Cardiac fibroblast (primary cell): Measurements from ENCODE around the gene SOX15.
A peak's percentile ranks its signal among the peaks of the same experiment; 100 is the strongest.

ENCODE experiments used
- DNase-seq, 2 donors: peaks; one replicate each; pipeline versions ENCODE4 v3.0.0 to v3.0.0-alpha.2; 2010; ENCODE audit warnings: low read depth in 2 of 2
- H3K4me3 ChIP-seq, 2 donors: replicated peaks in 1 of 2; 1 replicate in 1 of 2; 2 replicates in 1 of 2; pipeline ENCODE4 v1.5.1; 2011; ENCODE audit warnings: low read depth in 2 of 2, low read length in 2 of 2, mild to moderate bottlenecking in 2 of 2, moderate library complexity in 1 of 2
- TF ChIP-seq, protein P1 (sequence below): IDR thresholded peaks from one replicate; pipeline ENCODE4 v1.5.1; 2011; ENCODE audit warnings: low read depth, mild to moderate bottlenecking, low read length, inconsistent platforms

The SOX15 gene

GRCh38 chr17:7618608-7619007, 28.7 kb upstream of the SOX15 start:
- TF ChIP-seq, protein P1, sequence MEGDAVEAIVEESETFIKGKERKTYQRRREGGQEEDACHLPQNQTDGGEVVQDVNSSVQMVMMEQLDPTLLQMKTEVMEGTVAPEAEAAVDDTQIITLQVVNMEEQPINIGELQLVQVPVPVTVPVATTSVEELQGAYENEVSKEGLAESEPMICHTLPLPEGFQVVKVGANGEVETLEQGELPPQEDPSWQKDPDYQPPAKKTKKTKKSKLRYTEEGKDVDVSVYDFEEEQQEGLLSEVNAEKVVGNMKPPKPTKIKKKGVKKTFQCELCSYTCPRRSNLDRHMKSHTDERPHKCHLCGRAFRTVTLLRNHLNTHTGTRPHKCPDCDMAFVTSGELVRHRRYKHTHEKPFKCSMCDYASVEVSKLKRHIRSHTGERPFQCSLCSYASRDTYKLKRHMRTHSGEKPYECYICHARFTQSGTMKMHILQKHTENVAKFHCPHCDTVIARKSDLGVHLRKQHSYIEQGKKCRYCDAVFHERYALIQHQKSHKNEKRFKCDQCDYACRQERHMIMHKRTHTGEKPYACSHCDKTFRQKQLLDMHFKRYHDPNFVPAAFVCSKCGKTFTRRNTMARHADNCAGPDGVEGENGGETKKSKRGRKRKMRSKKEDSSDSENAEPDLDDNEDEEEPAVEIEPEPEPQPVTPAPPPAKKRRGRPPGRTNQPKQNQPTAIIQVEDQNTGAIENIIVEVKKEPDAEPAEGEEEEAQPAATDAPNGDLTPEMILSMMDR = no peak
- DNase-seq = no peak
- H3K4me3 ChIP-seq = no peak overlapping the region

DNA sequence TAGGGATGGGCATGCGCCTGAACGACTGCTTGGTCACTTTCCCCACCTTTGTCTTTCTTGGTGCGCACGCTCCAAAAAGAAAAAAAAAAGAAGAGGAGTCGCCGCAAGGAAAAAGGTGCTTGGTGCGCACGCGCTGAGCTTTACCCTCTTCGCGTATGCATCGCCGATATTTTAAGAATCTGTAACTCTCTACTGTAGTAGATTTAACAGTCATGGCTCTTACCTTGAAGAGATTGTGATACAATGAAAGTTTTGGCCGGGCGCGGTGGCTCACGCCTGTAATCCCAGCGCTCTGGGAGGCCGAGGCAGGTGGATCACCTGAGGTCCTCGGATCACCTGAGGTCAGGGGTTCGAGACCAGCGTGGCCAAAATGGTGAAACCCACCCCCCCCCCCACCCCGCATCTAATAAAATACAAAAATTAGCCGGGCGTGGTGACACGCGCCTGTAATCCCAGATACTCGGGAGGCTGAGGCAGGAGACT, 25.4 kb upstream of the SOX15 start:
- DNase-seq = no peak
- TF ChIP-seq, protein P1 = no peak
- H3K4me3 ChIP-seq = peak overlapping the region; percentile 41 to 54

DNA sequence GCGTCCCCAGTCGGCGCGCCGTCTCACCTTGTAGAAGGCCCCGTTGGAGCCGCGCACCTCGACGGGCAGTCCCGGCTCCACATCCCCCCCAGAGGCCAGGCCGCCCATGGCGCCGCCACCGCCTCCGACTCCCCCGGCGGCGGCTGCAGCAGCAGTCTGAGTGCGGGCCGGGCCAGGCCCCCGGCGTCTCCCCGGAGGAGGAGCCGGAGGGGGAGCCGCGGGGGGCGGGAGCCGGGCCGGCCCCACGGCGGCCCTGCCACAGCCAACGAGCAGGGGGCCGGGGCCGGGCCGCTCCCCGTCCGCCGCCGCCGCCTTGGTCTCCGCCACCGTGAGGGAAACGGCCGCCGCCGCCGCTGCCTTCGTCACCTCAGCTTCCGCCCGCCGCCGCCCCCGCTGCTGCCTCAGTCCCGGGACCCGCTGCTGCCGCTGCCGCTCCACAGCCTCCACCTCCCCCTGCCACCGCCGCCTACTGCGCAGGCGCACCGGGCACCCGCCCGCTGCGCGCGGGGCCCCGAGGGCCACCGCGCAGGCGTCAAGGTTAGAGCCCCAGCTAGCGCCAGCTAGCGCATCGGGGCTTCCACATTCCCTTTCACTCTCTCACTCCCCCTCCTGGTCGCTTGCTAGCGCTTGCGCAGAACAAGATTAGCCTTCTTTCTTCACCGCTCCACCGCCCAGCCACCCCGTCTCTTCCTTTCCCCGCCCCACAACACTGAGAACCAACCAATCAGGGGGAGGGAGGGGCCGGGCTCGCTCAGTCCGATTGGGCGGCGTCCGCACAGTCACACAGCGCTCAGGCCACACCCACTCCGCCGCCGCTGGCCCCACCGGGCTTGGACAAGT, 24.8 kb upstream of the SOX15 start, which contains the start of gene FXR2:
Gene FXR2 (minus strand): TSS at position 473 of the 840 bp plus-strand sequence. CDS start 365 bp downstream, at position 108.
- TF ChIP-seq, protein P1 = peak; percentile 72
- DNase-seq = peak; percentile 100
- peak within 1 kb of the TSS; percentile 83 to 86 for H3K4me3 ChIP-seq

DNA sequence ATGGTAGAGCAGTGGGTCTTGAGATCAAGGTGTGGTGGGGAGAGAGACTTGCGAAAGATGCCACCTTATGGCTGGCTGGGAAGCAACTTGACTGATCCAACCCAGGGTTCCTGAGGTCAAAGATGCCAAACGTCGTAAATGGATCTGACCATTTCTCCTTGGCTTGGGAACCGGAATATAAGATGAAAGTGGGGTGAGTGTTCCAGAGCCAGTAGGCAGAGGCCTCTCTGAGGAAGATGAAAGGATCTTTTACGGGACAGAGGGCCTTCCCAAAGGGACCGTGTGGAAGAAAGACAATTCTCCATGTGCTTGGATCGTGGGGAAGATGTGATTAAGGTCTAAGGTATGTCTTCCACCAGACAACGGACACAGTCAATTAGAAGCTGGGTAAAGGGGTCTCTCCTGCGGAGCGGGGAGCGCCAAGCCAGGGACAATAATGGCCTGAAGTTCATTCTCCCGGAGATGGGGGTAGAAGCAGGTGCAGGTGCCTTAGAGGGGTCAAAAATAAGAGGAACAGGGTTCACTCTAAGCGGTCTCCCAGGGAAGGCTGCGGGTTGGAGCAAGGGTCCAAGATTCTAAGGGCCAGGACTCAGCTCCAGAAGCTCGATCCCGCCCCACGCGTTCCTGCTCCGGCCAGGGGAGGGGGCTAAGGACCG, 24.0 kb upstream of the SOX15 start:
- peak overlapping the region; percentile 83 to 86 for H3K4me3 ChIP-seq
- TF ChIP-seq, protein P1 = no peak

DNA sequence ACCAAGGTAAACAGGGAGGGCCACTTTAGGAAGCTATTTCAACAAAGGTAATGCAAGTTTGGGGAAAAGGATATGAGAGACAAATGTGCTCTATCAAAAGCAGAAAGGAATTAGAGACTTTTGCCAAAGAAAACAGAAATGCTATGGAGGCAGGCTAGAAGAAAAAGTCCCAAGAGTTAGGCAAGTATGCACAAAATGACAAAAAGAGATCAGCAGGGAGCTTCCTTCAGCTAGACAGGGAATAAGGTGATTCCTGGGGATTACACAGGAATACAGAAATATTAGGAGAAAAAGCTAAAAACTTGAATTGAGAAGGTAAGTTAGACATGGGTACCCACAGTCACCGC, 22.4 kb upstream of the SOX15 start:
- TF ChIP-seq, protein P1 = no peak
- no peak overlapping the region for H3K4me3 ChIP-seq
- peak in 1 of 2 donors; percentile 48 for DNase-seq

More for the DNA sequence above, 24.0 kb upstream of the SOX15 start:
- DNase-seq = peak in 1 of 2 donors; percentile 51

- H3K4me3 ChIP-seq = no peak overlapping the region
- DNase-seq = no peak
- TF ChIP-seq, protein P1 = no peak
Measured at GRCh38 chr17:7611635-7612293, 21.9 kb upstream of the SOX15 start.
